ENCODE measurements around the gene CHMP3. TPM values are rescaled to one million over a fixed set of nuclear protein-coding genes. Genes with fewer than 3 reads are reported as not detected.

Gene CHMP3
- total RNA-seq, 1 experiment from 2014 or later, result 22.7 TPM

DNA sequence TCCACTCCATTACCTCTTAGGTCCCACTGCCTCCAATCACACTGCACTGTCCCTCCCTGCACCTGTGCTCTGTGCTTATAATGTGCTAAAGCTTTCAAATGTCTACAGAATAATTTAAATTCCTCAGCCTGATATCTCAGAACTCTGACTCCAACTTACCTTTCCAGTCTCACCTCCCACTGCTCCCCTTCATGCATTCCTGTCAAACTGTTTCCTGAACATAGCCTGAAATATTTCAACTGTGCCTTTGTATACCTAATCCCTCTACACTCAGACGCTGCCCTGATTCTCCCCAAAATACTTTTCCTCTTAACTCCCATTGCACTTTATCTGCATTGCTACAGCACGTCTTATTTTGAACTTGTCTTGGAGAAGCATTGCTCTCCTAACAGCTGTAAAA lies 40.5 kb downstream of the CHMP3 start:
- Mint-ChIP-seq H3K9me3 (no peaks in the 10 kb centered on the region), H3K4me1 (0 out of 2 replicates have a peak, but pooled peaks cover 3% of the 10 kb centered on the region), H3K4me3 (no peak overlapping the region), H3K27ac (no peak overlapping the region), H3K27me3 (ENCODE audit: low read depth) (no peaks in the 10 kb centered on the region), H3K36me3 (no peaks in the 10 kb centered on the region; the same call in 1 of the 2 replicates)
- DNase-seq (ENCODE audit: low spot score), result no peak
- ATAC-seq, result no peak
- ChIA-PET CTCF (no interaction called here), POLR2A (no interaction called here)
- TF ChIP-seq, protein P1, sequence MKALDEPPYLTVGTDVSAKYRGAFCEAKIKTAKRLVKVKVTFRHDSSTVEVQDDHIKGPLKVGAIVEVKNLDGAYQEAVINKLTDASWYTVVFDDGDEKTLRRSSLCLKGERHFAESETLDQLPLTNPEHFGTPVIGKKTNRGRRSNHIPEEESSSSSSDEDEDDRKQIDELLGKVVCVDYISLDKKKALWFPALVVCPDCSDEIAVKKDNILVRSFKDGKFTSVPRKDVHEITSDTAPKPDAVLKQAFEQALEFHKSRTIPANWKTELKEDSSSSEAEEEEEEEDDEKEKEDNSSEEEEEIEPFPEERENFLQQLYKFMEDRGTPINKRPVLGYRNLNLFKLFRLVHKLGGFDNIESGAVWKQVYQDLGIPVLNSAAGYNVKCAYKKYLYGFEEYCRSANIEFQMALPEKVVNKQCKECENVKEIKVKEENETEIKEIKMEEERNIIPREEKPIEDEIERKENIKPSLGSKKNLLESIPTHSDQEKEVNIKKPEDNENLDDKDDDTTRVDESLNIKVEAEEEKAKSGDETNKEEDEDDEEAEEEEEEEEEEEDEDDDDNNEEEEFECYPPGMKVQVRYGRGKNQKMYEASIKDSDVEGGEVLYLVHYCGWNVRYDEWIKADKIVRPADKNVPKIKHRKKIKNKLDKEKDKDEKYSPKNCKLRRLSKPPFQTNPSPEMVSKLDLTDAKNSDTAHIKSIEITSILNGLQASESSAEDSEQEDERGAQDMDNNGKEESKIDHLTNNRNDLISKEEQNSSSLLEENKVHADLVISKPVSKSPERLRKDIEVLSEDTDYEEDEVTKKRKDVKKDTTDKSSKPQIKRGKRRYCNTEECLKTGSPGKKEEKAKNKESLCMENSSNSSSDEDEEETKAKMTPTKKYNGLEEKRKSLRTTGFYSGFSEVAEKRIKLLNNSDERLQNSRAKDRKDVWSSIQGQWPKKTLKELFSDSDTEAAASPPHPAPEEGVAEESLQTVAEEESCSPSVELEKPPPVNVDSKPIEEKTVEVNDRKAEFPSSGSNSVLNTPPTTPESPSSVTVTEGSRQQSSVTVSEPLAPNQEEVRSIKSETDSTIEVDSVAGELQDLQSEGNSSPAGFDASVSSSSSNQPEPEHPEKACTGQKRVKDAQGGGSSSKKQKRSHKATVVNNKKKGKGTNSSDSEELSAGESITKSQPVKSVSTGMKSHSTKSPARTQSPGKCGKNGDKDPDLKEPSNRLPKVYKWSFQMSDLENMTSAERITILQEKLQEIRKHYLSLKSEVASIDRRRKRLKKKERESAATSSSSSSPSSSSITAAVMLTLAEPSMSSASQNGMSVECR (CRISPR knock-in tag; IDR thresholded peaks at IDR 0.05; ENCODE audit: borderline replicate concordance), result no peak

DNA sequence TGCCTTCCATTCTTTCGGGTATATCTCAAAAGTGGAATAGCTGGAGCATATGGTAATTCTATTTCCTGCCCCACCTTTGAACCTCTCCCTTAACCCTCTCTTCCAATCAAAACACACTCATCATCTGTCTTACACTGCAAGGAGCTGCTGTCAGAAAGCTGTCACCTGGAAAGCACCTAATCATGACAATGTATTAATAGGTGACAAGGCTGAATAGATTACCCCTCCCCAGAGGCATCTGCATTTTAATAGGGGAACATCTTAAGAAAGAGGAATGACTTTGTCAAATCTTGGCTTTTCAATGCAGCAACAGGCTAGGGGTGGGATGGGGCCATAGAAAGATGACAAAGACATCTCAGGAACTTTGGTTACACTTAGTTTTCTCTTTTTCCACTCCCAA lies 41.3 kb downstream of the CHMP3 start:
- no peak for ATAC-seq
- Mint-ChIP-seq H3K4me3 (no peak overlapping the region), H3K27ac (no peak overlapping the region), H3K9me3 (no peaks in the 10 kb centered on the region), H3K36me3 (no peaks in the 10 kb centered on the region; the same call in 1 of the 2 replicates), H3K4me1 (0 out of 2 replicates have a peak, but pooled peaks cover 3% of the 10 kb centered on the region), H3K27me3 (ENCODE audit: low read depth) (no peaks in the 10 kb centered on the region)
- no peak for DNase-seq (ENCODE audit: low spot score)
- ChIA-PET POLR2A (no interaction called here), CTCF (no interaction called here)
- TF ChIP-seq FOXK1 (CRISPR knock-in tag; IDR thresholded peaks at IDR 0.05) (no peak), GTF2I (CRISPR knock-in tag; conservative IDR thresholded peaks at IDR 0.05) (no peak), PRRX2 (CRISPR knock-in tag; IDR thresholded peaks at IDR 0.05) (no peak), OVOL2 (CRISPR knock-in tag; IDR thresholded peaks at IDR 0.05; ENCODE audit: borderline replicate concordance) (no peak), ZNF416 (CRISPR knock-in tag; IDR thresholded peaks at IDR 0.05) (no peak)
- TF ChIP-seq, protein P2, sequence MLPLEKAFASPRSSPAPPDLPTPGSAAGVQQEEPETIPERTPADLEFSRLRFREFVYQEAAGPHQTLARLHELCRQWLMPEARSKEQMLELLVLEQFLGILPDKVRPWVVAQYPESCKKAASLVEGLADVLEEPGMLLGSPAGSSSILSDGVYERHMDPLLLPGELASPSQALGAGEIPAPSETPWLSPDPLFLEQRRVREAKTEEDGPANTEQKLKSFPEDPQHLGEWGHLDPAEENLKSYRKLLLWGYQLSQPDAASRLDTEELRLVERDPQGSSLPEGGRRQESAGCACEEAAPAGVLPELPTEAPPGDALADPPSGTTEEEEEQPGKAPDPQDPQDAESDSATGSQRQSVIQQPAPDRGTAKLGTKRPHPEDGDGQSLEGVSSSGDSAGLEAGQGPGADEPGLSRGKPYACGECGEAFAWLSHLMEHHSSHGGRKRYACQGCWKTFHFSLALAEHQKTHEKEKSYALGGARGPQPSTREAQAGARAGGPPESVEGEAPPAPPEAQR (CRISPR knock-in tag; IDR thresholded peaks at IDR 0.05), result no peak
- TF ChIP-seq, protein P3, sequence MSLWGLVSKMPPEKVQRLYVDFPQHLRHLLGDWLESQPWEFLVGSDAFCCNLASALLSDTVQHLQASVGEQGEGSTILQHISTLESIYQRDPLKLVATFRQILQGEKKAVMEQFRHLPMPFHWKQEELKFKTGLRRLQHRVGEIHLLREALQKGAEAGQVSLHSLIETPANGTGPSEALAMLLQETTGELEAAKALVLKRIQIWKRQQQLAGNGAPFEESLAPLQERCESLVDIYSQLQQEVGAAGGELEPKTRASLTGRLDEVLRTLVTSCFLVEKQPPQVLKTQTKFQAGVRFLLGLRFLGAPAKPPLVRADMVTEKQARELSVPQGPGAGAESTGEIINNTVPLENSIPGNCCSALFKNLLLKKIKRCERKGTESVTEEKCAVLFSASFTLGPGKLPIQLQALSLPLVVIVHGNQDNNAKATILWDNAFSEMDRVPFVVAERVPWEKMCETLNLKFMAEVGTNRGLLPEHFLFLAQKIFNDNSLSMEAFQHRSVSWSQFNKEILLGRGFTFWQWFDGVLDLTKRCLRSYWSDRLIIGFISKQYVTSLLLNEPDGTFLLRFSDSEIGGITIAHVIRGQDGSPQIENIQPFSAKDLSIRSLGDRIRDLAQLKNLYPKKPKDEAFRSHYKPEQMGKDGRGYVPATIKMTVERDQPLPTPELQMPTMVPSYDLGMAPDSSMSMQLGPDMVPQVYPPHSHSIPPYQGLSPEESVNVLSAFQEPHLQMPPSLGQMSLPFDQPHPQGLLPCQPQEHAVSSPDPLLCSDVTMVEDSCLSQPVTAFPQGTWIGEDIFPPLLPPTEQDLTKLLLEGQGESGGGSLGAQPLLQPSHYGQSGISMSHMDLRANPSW (CRISPR knock-in tag; conservative IDR thresholded peaks at IDR 0.05; ENCODE audit: low read depth), result no peak

DNA sequence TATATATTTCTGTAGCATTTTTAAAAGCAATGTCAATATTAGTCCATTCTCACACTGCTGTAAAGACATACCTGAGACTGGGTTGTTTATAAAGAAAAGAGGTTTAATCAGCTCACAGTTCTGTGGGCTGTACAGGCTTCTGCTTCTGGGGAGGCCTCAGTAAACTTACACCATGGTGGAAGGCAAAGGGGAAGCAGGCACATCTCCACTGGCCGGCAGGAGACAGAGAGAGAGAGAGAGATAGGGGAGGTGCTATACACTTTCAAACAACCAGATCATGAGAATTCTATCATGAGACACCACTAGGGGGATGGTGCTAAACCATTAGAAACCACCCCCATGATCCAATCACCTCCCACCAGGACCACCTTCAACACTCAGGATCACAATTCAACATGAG lies 43.1 kb downstream of the CHMP3 start:
- no peaks in the 10 kb centered on the region for H3K4me1 Mint-ChIP-seq
- H3K4me3 Mint-ChIP-seq, result no peak overlapping the region
- no peak for DNase-seq (ENCODE audit: low spot score)
- ATAC-seq, result no peak
- TF ChIP-seq, protein P4, sequence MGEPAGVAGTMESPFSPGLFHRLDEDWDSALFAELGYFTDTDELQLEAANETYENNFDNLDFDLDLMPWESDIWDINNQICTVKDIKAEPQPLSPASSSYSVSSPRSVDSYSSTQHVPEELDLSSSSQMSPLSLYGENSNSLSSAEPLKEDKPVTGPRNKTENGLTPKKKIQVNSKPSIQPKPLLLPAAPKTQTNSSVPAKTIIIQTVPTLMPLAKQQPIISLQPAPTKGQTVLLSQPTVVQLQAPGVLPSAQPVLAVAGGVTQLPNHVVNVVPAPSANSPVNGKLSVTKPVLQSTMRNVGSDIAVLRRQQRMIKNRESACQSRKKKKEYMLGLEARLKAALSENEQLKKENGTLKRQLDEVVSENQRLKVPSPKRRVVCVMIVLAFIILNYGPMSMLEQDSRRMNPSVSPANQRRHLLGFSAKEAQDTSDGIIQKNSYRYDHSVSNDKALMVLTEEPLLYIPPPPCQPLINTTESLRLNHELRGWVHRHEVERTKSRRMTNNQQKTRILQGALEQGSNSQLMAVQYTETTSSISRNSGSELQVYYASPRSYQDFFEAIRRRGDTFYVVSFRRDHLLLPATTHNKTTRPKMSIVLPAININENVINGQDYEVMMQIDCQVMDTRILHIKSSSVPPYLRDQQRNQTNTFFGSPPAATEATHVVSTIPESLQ (CRISPR knock-in tag; IDR thresholded peaks at IDR 0.05), result no peak
- ChIA-PET CTCF (no interaction called here), POLR2A (no interaction called here)
- peaks cover 9% of the 10 kb centered on the region for H3K9me3 Mint-ChIP-seq
- H3K27ac Mint-ChIP-seq, result no peak overlapping the region
- H3K27me3 Mint-ChIP-seq (ENCODE audit: low read depth), result no peaks in the 10 kb centered on the region
- peaks cover 2% of the 10 kb centered on the region; the same call in 1 of the 2 replicates for H3K36me3 Mint-ChIP-seq
